HG03103 (cell line): ENCODE results near the gene ABL1.

ENCODE experiments used
- ATAC-seq: cut with Tn5 transposase; IDR thresholded peaks from one replicate; pipeline ENCODE4 v1.9.1; 2021; ENCODE audit warnings: low read depth; ENCODE audit not compliant: unreplicated experiment

The ABL1 gene

GRCh38 chr9:130824643-130825350 is 10.3 kb upstream of the ABL1 start:
- ATAC-seq = no peak

DNA sequence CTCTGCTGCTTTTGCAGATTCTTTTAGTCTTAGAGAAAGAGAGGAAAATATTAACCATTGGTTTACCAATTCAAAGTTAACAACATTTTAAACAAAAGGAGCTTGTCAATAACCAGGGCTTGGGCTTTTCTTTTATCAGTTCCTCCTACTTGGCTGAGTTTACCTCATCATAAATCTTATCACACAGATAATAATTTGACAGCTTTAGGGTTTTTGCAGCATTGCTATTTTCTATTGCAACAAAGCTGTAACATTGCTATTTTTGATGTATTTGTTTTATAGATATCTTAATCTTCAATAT is 9.8 kb upstream of the ABL1 start:
- ATAC-seq = no peak

DNA sequence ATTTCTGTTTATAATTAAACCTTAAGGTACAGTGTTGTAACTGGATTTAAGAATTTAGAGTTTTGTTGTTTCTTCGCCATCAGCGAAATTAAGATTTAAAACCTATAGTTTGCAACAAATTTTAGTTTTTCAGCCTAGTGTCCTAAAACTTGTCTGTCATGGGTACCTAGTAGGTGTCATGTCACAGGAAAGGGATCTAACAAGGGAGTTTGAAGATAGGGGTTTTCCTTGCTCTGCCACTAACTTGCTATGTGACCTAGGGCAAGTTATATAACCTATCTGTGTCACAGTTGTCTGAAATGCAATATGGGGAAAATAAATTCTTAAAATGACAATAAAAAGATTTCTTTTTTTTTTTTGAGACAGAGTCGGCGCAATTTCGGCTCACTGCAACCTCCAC is 9.2 kb upstream of the ABL1 start:
- ATAC-seq = no peak

DNA sequence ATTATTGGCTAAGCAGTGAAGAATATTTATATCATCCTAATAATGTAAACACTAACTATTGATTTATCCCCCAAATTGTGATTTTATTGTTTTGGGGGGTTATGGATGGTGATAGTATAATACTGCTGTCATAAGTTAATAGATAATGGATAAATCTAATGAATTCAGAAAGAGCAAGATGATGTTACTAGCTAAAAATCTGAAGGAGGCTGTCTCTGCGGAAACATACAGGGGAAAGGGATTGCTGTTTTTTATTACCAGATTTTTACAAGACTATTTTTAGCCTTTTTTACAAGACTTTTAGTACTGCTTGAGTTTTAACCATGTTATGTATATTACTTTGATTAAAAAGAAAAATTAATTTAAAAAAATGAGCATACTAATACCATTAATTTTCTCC is 5.3 kb upstream of the ABL1 start:
- no peak for ATAC-seq

- no peak for ATAC-seq
Observed at GRCh38 chr9:130830231-130830760, 4.8 kb upstream of the ABL1 start.

DNA sequence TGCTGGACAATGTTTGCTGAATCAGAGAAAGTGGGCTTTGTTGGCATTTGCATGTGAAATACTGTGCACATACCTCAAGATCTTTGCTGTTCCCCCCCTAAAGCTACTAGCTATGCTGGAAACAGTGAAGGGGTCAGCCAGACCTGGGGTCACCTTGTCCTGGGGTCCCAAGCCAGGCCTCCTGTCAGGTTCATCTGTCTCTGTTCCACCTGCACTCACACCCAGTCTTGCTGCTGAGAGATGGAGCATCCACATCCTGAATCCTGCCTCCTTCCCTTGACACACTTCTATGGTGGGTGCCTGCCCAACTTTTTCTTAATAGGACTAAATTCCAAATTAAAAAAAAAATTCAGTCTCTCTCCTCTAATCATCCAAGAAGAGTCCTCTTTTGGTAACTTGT is 4.0 kb upstream of the ABL1 start:
- ATAC-seq = no peak

DNA sequence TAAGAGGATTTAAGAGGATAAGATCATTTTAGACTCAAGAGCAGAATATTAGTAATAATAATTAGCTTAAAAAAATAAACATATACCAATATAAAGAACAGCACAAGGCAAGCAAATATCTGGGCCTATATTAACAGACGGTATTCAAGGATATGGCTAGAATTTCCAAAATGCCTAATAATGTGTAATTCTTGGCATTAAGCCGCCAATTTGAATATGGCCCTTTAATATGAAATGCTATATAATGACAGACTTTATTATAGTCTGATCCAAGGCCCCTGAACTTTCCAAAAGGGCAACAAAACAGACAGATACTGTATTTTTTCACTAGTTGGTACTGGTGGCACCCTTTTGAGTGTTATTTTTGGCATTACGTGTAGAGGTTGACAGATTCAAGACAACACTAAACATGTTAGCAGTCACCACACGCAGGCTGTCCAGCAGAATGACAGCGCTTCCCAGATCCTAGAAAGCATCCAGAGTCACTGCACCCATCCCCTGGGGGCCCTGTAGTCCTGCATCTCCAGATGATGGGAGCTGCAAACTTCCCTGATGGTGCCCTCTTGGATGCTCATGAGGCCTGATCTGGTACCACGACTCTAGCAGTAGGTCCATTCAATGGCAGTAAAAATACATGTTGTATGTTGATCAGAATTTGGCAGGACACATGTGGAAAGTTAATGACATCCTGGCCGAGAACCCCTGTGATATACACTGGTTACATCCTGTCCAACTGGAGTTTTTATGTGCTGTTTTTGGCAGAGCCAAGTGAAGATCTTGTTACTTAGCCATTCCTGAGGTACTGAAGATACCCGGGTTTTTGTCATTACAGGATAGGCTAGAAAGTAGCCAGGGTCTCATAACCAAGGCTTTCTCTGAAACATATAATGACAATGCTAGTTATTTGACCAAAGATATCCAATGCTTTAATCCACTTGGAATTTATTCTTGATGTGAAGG is 1.7 kb upstream of the ABL1 start:
- ATAC-seq = no peak

DNA sequence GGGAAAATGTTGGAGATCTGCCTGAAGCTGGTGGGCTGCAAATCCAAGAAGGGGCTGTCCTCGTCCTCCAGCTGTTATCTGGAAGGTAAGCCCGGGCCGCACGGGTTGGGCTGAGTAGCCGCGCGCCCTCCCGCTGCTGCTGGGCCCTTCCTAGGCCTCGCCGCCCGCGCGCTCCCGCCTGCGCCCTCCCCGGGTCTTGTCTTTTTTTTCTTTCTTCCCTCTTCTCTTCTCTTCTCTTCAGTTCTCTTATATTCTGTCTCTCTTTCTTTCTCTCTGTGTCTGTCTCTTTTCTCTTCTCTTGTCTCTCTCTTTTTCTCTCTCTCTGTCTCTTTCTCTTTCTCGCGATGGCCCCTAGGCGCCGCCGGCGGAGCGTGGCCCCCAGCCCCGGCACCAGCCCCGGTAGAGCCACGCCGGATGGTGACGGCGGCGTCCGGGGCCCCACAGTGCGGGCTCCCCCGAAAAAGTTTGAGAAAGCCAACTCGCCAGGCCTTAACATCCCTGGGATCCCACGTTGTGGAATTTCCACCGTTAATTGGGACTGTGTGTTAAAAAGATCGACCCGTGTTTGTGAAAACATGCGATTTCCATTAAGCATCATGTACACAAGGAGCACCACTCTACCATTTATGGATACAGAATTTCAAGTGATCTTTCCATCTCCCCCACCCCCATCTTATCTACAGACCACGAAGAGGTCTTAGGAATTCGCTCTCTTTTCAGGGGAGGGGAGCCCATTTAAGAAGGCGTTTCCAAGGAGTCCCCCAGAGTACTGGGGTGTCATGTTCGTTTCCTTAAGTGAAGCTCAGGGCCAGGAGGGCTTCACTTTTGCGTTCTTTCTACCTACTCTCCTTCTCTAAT is 616 bp downstream of the ABL1 start:
- no peak for ATAC-seq

DNA sequence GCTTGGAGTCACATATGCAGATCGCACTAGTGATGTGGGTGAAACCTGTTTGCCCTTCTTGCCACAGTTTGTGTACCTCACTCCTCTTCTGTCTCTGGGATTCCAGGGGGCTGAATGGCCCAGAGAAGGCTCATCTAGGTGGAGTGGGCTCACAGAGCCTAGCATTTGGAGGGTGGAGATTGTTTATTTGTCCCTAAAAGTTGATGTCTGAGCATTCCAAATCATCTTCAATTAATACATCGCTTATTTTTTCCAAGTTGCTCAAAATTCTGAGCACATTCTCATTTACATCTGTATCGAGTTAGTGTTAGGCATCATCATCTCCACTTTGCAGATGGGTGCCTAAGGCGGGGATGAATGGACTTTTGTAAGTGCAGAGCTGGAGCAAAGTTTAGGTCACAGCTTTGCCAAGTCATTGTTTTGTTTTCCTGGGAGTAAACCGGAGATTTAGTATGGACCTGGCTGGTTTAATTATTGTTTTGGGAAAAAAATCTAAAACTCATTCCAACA is 2.0 kb downstream of the ABL1 start:
- ATAC-seq = no peak

DNA sequence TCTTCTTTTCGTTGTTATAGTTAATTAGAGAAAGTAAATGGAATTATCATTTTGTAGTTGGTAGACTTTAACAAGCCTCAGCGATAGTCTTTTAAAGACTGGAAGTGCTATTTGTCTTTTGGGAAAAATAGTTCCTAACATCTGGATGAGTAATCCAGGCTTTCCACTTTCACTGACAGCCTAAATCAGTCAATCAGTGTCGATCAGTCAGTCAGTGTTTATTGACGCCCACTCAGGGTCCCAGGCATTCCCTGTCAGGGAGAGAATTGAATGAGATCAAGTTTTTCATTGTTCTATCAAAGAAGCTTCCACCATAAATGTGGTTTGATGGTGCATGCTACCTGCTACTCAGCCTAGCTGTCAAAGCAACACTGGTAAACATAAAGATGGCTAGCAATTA is 2.6 kb downstream of the ABL1 start:
- no peak for ATAC-seq

DNA sequence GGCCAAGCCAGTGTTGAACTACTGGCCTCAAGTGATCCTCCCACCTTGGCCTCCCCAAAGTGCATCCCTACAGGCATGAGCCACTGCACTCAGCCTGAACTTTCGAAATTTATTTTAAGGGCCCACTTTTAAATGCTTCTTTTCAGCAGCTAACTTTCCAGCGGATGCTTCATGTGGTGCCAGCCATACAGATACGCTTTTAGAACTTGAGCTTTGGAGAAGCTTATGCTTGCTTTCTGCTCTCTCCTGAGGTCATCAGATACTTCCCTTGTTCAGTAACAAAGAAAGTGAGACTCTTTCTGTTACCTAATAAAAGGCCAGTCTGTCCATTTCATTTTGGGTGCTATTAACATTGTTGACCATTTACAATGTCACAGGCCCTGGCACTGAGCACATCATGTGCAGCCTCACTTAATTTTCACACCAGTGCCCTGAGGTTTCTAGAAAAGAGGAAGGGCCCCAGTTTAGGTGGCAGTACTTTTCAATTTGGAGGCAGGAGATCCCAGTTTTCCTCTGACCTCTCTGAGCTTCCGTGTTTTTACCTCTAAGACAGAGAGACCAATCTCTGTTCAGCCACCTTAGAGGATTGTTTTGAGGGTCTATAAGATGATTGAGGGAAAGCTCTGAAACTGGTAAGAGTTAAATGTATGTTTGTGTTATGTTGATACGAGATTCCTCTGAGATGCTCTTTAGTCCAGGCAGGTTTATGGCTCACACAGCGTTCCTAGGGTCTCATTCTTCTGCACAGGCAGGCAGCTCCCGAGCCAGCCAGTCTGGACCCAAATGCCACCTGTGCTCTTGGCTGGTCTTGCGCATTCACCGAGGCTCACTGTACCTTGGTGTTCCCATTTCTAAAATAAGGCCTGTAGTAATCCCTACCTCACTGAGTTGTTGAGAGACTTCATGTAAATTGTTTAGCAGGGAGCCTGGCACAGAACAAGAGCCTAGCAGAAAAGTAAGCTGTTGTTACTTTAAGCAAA is 4.4 kb downstream of the ABL1 start:
- ATAC-seq = no peak

GRCh38 chr9:130842545-130842944 is 7.5 kb downstream of the ABL1 start:
- ATAC-seq = no peak

DNA sequence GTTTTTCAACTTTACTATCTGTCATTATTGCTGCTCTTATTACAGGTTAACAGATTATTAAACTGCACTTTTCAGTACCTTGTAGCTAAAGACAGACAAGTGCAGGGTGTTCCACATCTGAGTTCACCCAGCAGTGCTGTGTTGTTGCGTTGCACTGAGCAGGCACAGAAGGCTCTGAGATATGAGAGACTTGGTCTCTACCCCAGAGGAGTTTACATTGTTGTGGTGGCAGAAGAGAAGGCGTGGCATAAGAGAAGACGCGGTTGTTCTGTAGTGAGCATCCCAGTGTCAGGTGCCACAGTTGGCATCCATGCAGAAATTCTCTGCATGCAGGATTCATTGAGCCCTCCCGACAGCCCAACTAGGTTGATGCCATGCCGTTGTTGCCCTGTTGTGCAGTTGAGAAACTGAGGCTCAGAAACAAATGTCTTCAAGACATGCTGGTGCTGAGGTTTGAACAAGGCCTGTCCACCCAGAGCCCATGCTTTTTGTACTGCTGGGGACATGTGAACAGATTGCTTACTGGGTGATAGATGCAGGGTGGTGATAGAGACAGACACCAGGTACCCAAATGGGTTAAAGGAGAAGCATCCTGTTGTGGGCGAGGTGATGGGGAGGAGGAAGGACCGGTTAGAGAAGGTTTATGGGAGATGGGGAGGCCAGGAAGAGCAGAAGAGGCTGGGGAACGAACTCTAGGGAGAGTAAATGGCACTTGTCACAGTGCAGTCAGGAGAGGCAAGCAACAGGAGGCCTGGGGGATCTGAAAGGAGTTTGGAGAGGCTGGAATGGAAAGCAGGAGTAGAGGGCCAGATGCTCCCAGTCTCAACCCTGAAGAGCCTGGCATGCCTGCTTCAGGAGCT is 8.2 kb downstream of the ABL1 start:
- no peak for ATAC-seq

DNA sequence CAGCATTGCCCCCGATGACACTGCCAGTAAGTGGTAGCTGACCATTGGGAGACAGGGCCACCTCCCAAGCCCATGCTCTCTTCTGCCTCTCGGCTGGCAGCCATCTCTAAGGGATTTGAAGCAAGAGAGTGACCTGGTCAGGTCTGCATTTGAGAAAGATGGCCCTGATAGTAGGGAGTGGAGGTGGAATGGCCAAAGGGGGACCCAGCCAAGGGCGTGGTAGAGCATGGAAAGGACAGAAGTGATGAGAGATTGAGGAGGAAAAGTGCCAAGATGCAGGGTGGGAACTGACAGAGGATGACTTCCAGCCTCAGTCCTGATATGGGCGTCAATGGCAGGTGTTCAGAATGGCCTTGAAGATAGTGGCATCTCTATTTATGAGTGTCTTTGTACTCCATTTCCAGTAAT is 9.0 kb downstream of the ABL1 start:
- ATAC-seq = no peak

DNA sequence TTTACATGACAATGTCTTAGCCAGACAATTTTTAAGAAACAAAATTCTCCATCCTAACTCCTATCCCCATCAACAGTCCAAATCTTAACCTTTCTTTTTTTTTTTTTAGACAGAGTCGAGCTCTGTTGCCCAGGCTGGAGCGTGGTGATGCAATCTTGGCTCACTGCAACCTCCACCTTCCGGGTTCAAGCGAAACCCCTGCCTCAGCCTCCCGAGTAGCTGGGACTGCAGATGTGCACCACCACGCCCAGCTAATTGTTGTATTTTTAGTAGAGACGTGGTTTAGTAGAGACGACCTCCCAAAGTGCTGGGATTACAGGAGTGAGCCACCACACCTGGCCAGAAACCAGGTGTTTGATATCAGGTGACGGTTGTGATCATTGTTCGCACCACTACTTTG is 10.2 kb downstream of the ABL1 start:
- ATAC-seq = no peak

GRCh38 chr9:130845901-130846481 is 10.9 kb downstream of the ABL1 start:
- no peak for ATAC-seq

DNA sequence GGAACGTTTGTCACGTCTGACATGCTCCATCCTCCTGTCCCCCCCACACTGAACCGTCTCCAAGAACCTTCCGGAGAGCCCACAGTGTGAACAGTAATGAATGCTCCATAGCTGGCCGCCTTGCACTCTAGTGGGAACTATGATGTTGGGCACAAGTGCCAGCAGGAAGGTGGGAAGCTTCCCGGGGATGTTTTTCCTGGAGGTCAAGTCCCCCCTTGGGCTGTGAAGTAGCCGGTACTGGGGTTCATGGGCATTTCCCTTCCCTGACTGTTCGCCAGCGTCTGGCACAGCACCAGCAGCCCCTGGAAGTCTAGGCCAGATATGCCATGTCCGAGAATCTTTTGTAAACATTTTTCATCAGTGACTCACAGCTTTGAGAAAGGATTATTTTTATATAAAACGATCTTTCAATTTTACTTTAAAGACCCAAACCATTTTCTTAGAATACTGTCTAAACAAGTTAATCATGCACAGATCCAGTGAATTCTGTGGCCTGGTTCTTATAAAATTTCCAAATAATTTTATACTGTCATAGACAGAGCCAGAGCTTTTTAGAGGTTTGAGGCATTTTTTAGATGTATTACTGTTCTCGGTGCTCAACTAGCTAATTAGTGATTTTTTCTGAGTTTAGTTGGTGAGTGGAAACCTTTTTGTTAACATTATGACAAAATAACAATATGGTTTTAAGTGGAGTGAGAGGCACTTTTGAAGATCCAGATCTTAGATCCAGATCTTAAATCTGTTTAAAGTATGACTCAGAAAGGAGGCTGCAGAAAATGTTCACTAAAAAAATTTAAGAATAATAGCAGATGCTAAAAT is 11.6 kb downstream of the ABL1 start:
- ATAC-seq = no peak
